GM18951 (cell line): ENCODE results near the gene SLC4A8.

Source experiments
- POLR2A ChIP-seq: IDR thresholded peaks from 4 replicates; pipeline ENCODE4 v1.6.1; 2011; ENCODE audit warnings: mild to moderate bottlenecking; ENCODE audit not compliant: insufficient read length, insufficient read depth; ENCODE audit errors: extremely low read depth
- in situ Hi-C: fragments of 300-500 bp; cut with MboI; formaldehyde crosslinking; loops from one replicate; pipeline ENCODE4 v1.12.0; 2022; ENCODE audit warnings: low sequenced_read_pairs, mixed read lengths, inconsistent platforms; ENCODE audit not compliant: unreplicated experiment

The SLC4A8 gene

GRCh38 chr12:51404627-51405026 lies 20.0 kb upstream of the SLC4A8 start:
- in situ Hi-C loops, result no loop called here
- TF ChIP-seq POLR2A, result no peak

- in situ Hi-C loops, result no loop called here
- no peak for TF ChIP-seq POLR2A
These were observed 18.8 kb upstream of the SLC4A8 start for GRCh38 chr12:51405801-51406207.

GRCh38 chr12:51406290-51406689 lies 18.3 kb upstream of the SLC4A8 start:
- no peak for TF ChIP-seq POLR2A
- in situ Hi-C loops, result no loop called here

GRCh38 chr12:51406859-51407258 lies 17.8 kb upstream of the SLC4A8 start:
- no peak for TF ChIP-seq POLR2A
- in situ Hi-C loops, result no loop called here

GRCh38 chr12:51407604-51408003 lies 17.0 kb upstream of the SLC4A8 start:
- no peak for TF ChIP-seq POLR2A
- in situ Hi-C loops, result no loop called here

- in situ Hi-C loops, result no loop called here
These were observed 14.8 kb upstream of the SLC4A8 start for GRCh38 chr12:51409846-51410245.

GRCh38 chr12:51413149-51413548 lies 11.5 kb upstream of the SLC4A8 start:
- in situ Hi-C loops, result no loop called here
- no peak for TF ChIP-seq POLR2A

More at GRCh38 chr12:51409846-51410245, 14.8 kb upstream of the SLC4A8 start:
- TF ChIP-seq POLR2A, result no peak

GRCh38 chr12:51413791-51414190 lies 10.8 kb upstream of the SLC4A8 start:
- in situ Hi-C loops, result no loop called here
- no peak for TF ChIP-seq POLR2A

- no peak for TF ChIP-seq POLR2A
- in situ Hi-C loops, result no loop called here
These were observed 8.7 kb upstream of the SLC4A8 start for GRCh38 chr12:51415931-51416330.

- TF ChIP-seq POLR2A, result no peak
- in situ Hi-C loops, result no loop called here
These were observed 6.8 kb upstream of the SLC4A8 start for GRCh38 chr12:51417826-51418225.

GRCh38 chr12:51419425-51420193 lies 5.0 kb upstream of the SLC4A8 start:
- no peak for TF ChIP-seq POLR2A
- in situ Hi-C loops, result loop anchor here (10.0 kb wide), 1 partner anchor 105 kb away; no protein-coding TSS in a partner anchor

- no peak for TF ChIP-seq POLR2A
- in situ Hi-C loops, result loop anchor here (10.0 kb wide), 1 partner anchor 103 kb away; no protein-coding TSS in a partner anchor
These were observed 3.3 kb upstream of the SLC4A8 start for GRCh38 chr12:51421266-51421884.

GRCh38 chr12:51424094-51424661 lies 453 bp upstream of the SLC4A8 start:
- no peak for TF ChIP-seq POLR2A
- in situ Hi-C loops, result loop anchor here (10.0 kb wide), 1 partner anchor 101 kb away; no protein-coding TSS in a partner anchor
